IPS-18c (cell line): ENCODE data around the gene ZNF219.
"Not testable (repeated sequence)": the region's sequence is repeated elsewhere in the genome, so short reads cannot be mapped to it uniquely, and the experiment has no call there.

Experiments used
- H3K4me3 ChIP-seq: 2 replicates; pipeline ENCODE4 v1.7.0; 2013; ENCODE audit warnings: low read depth, mild to moderate bottlenecking, low read length, moderate library complexity; ENCODE audit not compliant: insufficient read depth
- H3K9me3 ChIP-seq: one replicate; pipeline ENCODE4 v1.6.1; 2013; ENCODE audit warnings: mild to moderate bottlenecking, low read length, moderate library complexity; ENCODE audit not compliant: control insufficient read depth, insufficient read depth

The ZNF219 gene

GRCh38 chr14:21041676-21042433 is 56.6 kb downstream of the ZNF219 start, which contains the start of gene RNASE7:
Gene RNASE7, plus strand, starts transcription at chr14:21042362. Its CDS starts 631 bp downstream, at chr14:21042993.
- H3K9me3 ChIP-seq, result no peaks in the 10 kb centered on the region
- no peak within 1 kb of the TSS for H3K4me3 ChIP-seq

- H3K4me3 ChIP-seq, H3K9me3 ChIP-seq: not testable (repeated sequence)
Observed at GRCh38 chr14:21040941-21041340, 57.5 kb downstream of the ZNF219 start.

- no peak overlapping the region for H3K4me3 ChIP-seq
Observed at GRCh38 chr14:21040370-21040925, 58.0 kb downstream of the ZNF219 start.

More at GRCh38 chr14:21040370-21040925, 58.0 kb downstream of the ZNF219 start:
- H3K9me3 ChIP-seq, result no peaks in the 10 kb centered on the region
